OCI-LY7 (cell line): ENCODE measurements around the gene ZNF343. TPM values are rescaled to one million over a fixed set of nuclear protein-coding genes. Genes with fewer than 3 reads are reported as not detected.

ENCODE experiments used
- BruUV-seq: library from RNA; stranded (reverse); fragments of 400-500 nt; replicated peaks from 2 replicates; lab custom pipeline; 2021; lab: Mats Ljungman, UMichigan
- CTCF ChIA-PET: fragments of 300-600 bp; sonication (Branson Sonifier 250); formaldehyde crosslinking; loops from one replicate; lab custom pipeline; 2022; ENCODE audit warnings: antibody characterized with exemption; ENCODE audit not compliant: unreplicated experiment; lab: Charles Lee
- POLR2A ChIA-PET: fragments of 300-600 bp; sonication (Branson Sonifier 250); formaldehyde crosslinking; loops from one replicate; lab custom pipeline; 2022; ENCODE audit warnings: antibody characterized with exemption; lab: Charles Lee
- DNase-seq: peaks from one replicate; pipeline ENCODE4 v3.0.0-alpha.2; 2015; ENCODE audit warnings: low spot score
- H2AFZ ChIP-seq: fragments of 200-600 bp; sonication (generic), shearing (Covaris generic); 2 replicates; pipeline ENCODE4 v1.6.1; 2014; ENCODE audit warnings: mild to moderate bottlenecking, antibody characterized with exemption, low read length, moderate library complexity
- H3K27ac ChIP-seq: fragments of 200-600 bp; sonication (generic); 2 replicates; pipeline ENCODE4 v1.5.1; 2014; ENCODE audit warnings: mixed run types, low read depth, mild to moderate bottlenecking, moderate library complexity, low read length, inconsistent platforms; ENCODE audit not compliant: poor library complexity, severe bottlenecking
- H3K36me3 ChIP-seq: fragments of 200-600 bp; sonication (generic); 2 replicates; pipeline ENCODE4 v1.6.1; 2014; ENCODE audit warnings: mild to moderate bottlenecking, antibody characterized with exemption, low read length, moderate library complexity, mixed read lengths; ENCODE audit not compliant: insufficient read depth
- H3K4me1 ChIP-seq: fragments of 200-600 bp; sonication (generic); 2 replicates; pipeline ENCODE4 v1.5.1; 2014; ENCODE audit warnings: mild to moderate bottlenecking, low read length; ENCODE audit not compliant: insufficient read depth, poor library complexity, severe bottlenecking
- H3K4me2 ChIP-seq: fragments of 200-600 bp; sonication (generic); 2 replicates; pipeline ENCODE4 v1.6.1; 2014; ENCODE audit warnings: mild to moderate bottlenecking, low read length
- H3K4me3 ChIP-seq: fragments of 200-600 bp; sonication (generic); 2 replicates; pipeline ENCODE4 v1.5.1; 2014; ENCODE audit warnings: mild to moderate bottlenecking, low read depth, low read length; ENCODE audit not compliant: poor library complexity, severe bottlenecking
- H3K79me2 ChIP-seq: fragments of 200-600 bp; sonication (generic); 2 replicates; pipeline ENCODE4 v1.6.1; 2016; ENCODE audit warnings: low read depth, mild to moderate bottlenecking, low read length, moderate library complexity, mixed read lengths; ENCODE audit not compliant: insufficient read depth
- H3K9me2 ChIP-seq: fragments of 200-600 bp; sonication (generic); 2 replicates; pipeline ENCODE4 v1.6.1; 2016; ENCODE audit warnings: mild to moderate bottlenecking, low read length, mixed read lengths; ENCODE audit not compliant: insufficient read depth
- H3K9me3 ChIP-seq: fragments of 200-600 bp; sonication (generic); 2 replicates; pipeline ENCODE4 v1.6.1; 2014; ENCODE audit warnings: mild to moderate bottlenecking, mixed run types, low read length, mixed read lengths
- H4K20me1 ChIP-seq: fragments of 200-600 bp; sonication (generic); 2 replicates; pipeline ENCODE4 v1.6.1; 2014; ENCODE audit warnings: mild to moderate bottlenecking, antibody characterized with exemption, low read length, moderate library complexity, mixed read lengths; ENCODE audit not compliant: insufficient read depth
- CTCF ChIP-seq: fragments of 200-600 bp; sonication (generic); conservative IDR thresholded peaks from 2 replicates; pipeline ENCODE4 v1.5.1; 2014; ENCODE audit warnings: mild to moderate bottlenecking, antibody characterized with exemption, low read length, moderate library complexity, mixed read lengths
- EZH2phosphoT487 ChIP-seq: fragments of 200-600 bp; sonication (generic); IDR thresholded peaks from 2 replicates; pipeline ENCODE4 v1.6.1; 2018; ENCODE audit warnings: low read depth, borderline replicate concordance, mild to moderate bottlenecking, mixed run types, antibody characterized with exemption, low read length, moderate library complexity, mixed read lengths
- intact Hi-C: fragments of 100-400 bp; cut with micrococcal nuclease; formaldehyde crosslinking; loops from one replicate; pipeline ENCODE4 v1.10.0; 2022; ENCODE audit not compliant: unreplicated experiment
- total RNA-seq, 2 experiments: library from RNA; depleted of rRNA in 1 of 2; stranded (reverse); fragments of >200 nt in 1 of 2; shearing (Covaris generic) in 1 of 2; gene quantifications; 2 replicates each; pipeline ENCODE4 v1.2.3, GENCODE V29; 2014 to 2022

ZNF343 gene
- total RNA-seq, 2 experiments from 2014 or later = 7.1 to 11.9 TPM

- no peaks in the 10 kb centered on the region for H3K9me2 ChIP-seq
- peak; percentile 99 for DNase-seq
- TF ChIP-seq EZH2phosphoT487 (no peak), CTCF (no peak)
- peaks cover 48% of the 10 kb centered on the region for H3K36me3 ChIP-seq
- peak within 1 kb of the TSS; percentile 85 for H3K4me2 ChIP-seq
- intact Hi-C loops = loop anchor here (1.0 to 5.0 kb wide), 4 partner anchors 38 to 368 kb away; partner anchors contain the start of genes NOP56, STK35 and ZNF343
- CTCF ChIA-PET = interaction anchor here (1.0 kb wide), 1 partner anchor 54 kb away, joined by 3 read pairs; no protein-coding TSS in a partner anchor
- H3K79me2 ChIP-seq = peaks cover 50% of the 10 kb centered on the region
- H3K4me3 ChIP-seq = peak within 1 kb of the TSS; percentile 99
- BruUV-seq = no TSS peak
- peaks cover 39% of the 10 kb centered on the region for H4K20me1 ChIP-seq
- peaks cover 31% of the 10 kb centered on the region for H3K4me1 ChIP-seq
- POLR2A ChIA-PET = interaction anchor here (0.6 to 1.4 kb wide), 10 partner anchors 8 to 1324 kb away, joined by 3 to 7 read pairs (median 3); partner anchors contain the start of gene ZNF343
- peak within 1 kb of the TSS; percentile 74; the same call in 1 of the 2 replicates for H2AFZ ChIP-seq
- H3K27ac ChIP-seq = peak within 1 kb of the TSS; percentile 87
- H3K9me3 ChIP-seq = no peaks in the 10 kb centered on the region
These were observed 38.1 kb downstream of the ZNF343 start, which contains the start of gene SNRPB for GRCh38 chr20:2470423-2471193. SNRPB (minus strand) TSS chr20:2470789; CDS start chr20:2470690, 99 bp downstream.

- ChIA-PET POLR2A (interaction anchor here (0.5 to 1.4 kb wide), 6 partner anchors 9 to 690 kb away, joined by 3 to 5 read pairs (median 4); partner anchors contain the start of genes FASTKD5, UBOX5 and ZNF343), CTCF (no interaction called here)
- peak; percentile 83 for DNase-seq
- TF ChIP-seq CTCF = no peak
- no peak for TF ChIP-seq EZH2phosphoT487
- H3K79me2 ChIP-seq = peaks cover 53% of the 10 kb centered on the region
- H4K20me1 ChIP-seq = peaks cover 39% of the 10 kb centered on the region
- intact Hi-C loops = loop anchor here (1.0 to 5.0 kb wide), 4 partner anchors 38 to 368 kb away; partner anchors contain the start of genes NOP56, STK35 and ZNF343
- peak overlapping the region; percentile 85 for H3K4me2 ChIP-seq
- H3K4me1 ChIP-seq = peaks cover 31% of the 10 kb centered on the region
- H3K9me3 ChIP-seq = no peaks in the 10 kb centered on the region
- H3K36me3 ChIP-seq = peaks cover 54% of the 10 kb centered on the region
- H3K4me3 ChIP-seq = peak overlapping the region; percentile 99
- no TSS peak for BruUV-seq
- no peaks in the 10 kb centered on the region for H3K9me2 ChIP-seq
- peak overlapping the region; percentile 5; the same call in 1 of the 2 replicates for H2AFZ ChIP-seq
- peak overlapping the region; percentile 87 for H3K27ac ChIP-seq
These were observed 38.7 kb downstream of the ZNF343 start for GRCh38 chr20:2469991-2470422.
